ENCODE measurements around the gene BICC1. TPM values are rescaled to one million over a fixed set of nuclear protein-coding genes. Genes with fewer than 3 reads are reported as not detected.

Gene BICC1
- total and polyA plus RNA-seq, 2 of the 13 experiments (the other 11 are each of a cell fraction or from before 2014, with no cell fraction given) = 0.18 to 1.5 TPM

GRCh38 chr10:58856508-58857240, 344.0 kb downstream of the BICC1 start (continued):
- TF ChIP-seq HDAC6 (IDR thresholded peaks at IDR 0.05; ENCODE audit: low read depth, low read length) = no peak
- TF ChIP-seq HOXA9 (CRISPR knock-in tag; IDR thresholded peaks at IDR 0.05; ENCODE audit: borderline replicate concordance) = no peak
- TF ChIP-seq ZNF580 (CRISPR knock-in tag; IDR thresholded peaks at IDR 0.05; ENCODE audit: borderline replicate concordance, low read depth) = no peak
- no peak for TF ChIP-seq ZXDC (CRISPR knock-in tag; IDR thresholded peaks at IDR 0.05)
- no peak for TF ChIP-seq JARID2 (CRISPR knock-in tag; IDR thresholded peaks at IDR 0.05; ENCODE audit: insufficient replicate concordance)
- TF ChIP-seq KMT2B (CRISPR knock-in tag; IDR thresholded peaks at IDR 0.05) = no peak

- no peak overlapping the region for H3K9ac ChIP-seq (ENCODE audit: insufficient read depth, low read depth, low read length)
- no peak overlapping the region for H3K27ac ChIP-seq (ENCODE audit: extremely low read length, insufficient read depth, low read length)
- no TSS peak for BruUV-seq (replicated peaks)
- POLR2A ChIA-PET = no interaction called here
- H3K4me1 ChIP-seq (ENCODE audit: insufficient read depth, low read length) = peaks cover 12% of the 10 kb centered on the region
- H2AFZ ChIP-seq (ENCODE audit: low read length) = no peak overlapping the region
- H3K27me3 ChIP-seq (ENCODE audit: control insufficient read depth in 1 of 2, insufficient read depth in 2 of 2, low read length in 2 of 2) = no peaks in the 10 kb centered on the region
- ATAC-seq = no peak
- 54% methylated on average over 3 of the region's 3 CpGs for WGBS (ENCODE audit: low lambda C conversion rate)
- FAIRE-seq = no peak
- H3K9me3 ChIP-seq (ENCODE audit: low read length) = no peaks in the 10 kb centered on the region
- H3K79me2 ChIP-seq (ENCODE audit: insufficient read depth, low read length) = no peaks in the 10 kb centered on the region
- H3K36me3 ChIP-seq (replicated peaks in 1 of 2; ENCODE audit: control insufficient read depth in 1 of 2, insufficient read depth in 2 of 2, low read length in 2 of 2) = no peaks in the 10 kb centered on the region
- no peaks in the 10 kb centered on the region for H4K20me1 ChIP-seq (ENCODE audit: insufficient read depth, low read length)
- no peak for DNase-seq (ENCODE audit: low spot score)
- intact Hi-C loops (cut with micrococcal nuclease; ENCODE audit: unreplicated experiment) (no loop called here), in situ Hi-C loops (cut with HindIII; ENCODE audit: extremely low pct_ligation_motif_present, low pct_unique_long_range_greater_than_20kb) (no loop called here)
- H3K4me2 ChIP-seq (ENCODE audit: low read depth, low read length) = no peak overlapping the region
- CTCF ChIA-PET (ENCODE audit: low intra/inter-chr PET ratio, low total read pairs) = no interaction called here
- no peak overlapping the region for H3K4me3 ChIP-seq (replicated peaks in 1 of 3; ENCODE audit: insufficient read depth in 1 of 3, low read depth in 2 of 3, low read length in 3 of 3)
- TF ChIP-seq ZNF329 (CRISPR knock-in tag; IDR thresholded peaks at IDR 0.05; ENCODE audit: low read depth) (no peak), ZMYM4 (CRISPR knock-in tag; IDR thresholded peaks at IDR 0.05) (no peak), HMG20A (CRISPR knock-in tag; IDR thresholded peaks at IDR 0.05; ENCODE audit: borderline replicate concordance) (no peak), ZBED4 (CRISPR knock-in tag; IDR thresholded peaks at IDR 0.05; ENCODE audit: borderline replicate concordance) (no peak), ZNF282 (IDR thresholded peaks at IDR 0.05; ENCODE audit: partially characterized antibody) (no peak), GMEB1 (CRISPR knock-in tag; IDR thresholded peaks at IDR 0.05; ENCODE audit: borderline replicate concordance) (no peak), ZZZ3 (CRISPR knock-in tag; IDR thresholded peaks at IDR 0.05; ENCODE audit: borderline replicate concordance) (no peak), PHB2 (IDR thresholded peaks at IDR 0.05; ENCODE audit: partially characterized antibody) (no peak)
These were observed 344.7 kb downstream of the BICC1 start for GRCh38 chr10:58857251-58857805.
